ENCODE measurements around the gene ITGA5. TPM values are rescaled to one million over a fixed set of nuclear protein-coding genes. Genes with fewer than 3 reads are reported as not detected.

ITGA5 gene
- polyA plus RNA-seq, 1 donor (not counting 4 experiments of a cell fraction or from before 2014, with no cell fraction given) = 47.9 TPM

- Histone ChIP-seq H2AFZ (ENCODE audit: control insufficient read depth, low read length) (no peak overlapping the region), H3K9ac (ENCODE audit: control insufficient read depth, extremely low read depth, insufficient read depth, low read length) (peak overlapping the region; percentile 24), H3K27ac (ENCODE audit: control insufficient read depth, insufficient read depth, low read length) (no peak overlapping the region), H3K36me3 (ENCODE audit: control insufficient read depth in 2 of 2, extremely low read depth in 1 of 2, insufficient read depth in 2 of 2, low read length in 2 of 2) (peaks cover 68 to 74% of the 10 kb centered on the region in 2 experiments), H3K4me1 (ENCODE audit: control insufficient read depth, extremely low read depth, insufficient read depth, low read length) (peaks cover 37% of the 10 kb centered on the region), H3K79me2 (ENCODE audit: control insufficient read depth, insufficient read depth, low read length) (peaks cover 49% of the 10 kb centered on the region), H3K4me2 (ENCODE audit: control insufficient read depth, extremely low read depth, insufficient read depth, low read depth, low read length) (no peak overlapping the region), H3K27me3 (ENCODE audit: control insufficient read depth, extremely low read depth, insufficient read depth, low read length) (no peaks in the 10 kb centered on the region), H4K20me1 (ENCODE audit: control insufficient read depth, extremely low read depth, insufficient read depth, low read length) (peaks cover 22% of the 10 kb centered on the region), H3K4me3 (ENCODE audit: control insufficient read depth in 2 of 3, extremely low read depth in 1 of 3, insufficient read depth in 2 of 3, low read depth in 1 of 3, low read length in 3 of 3) (no peak overlapping the region), H3K9me1 (ENCODE audit: control insufficient read depth, extremely low read depth, insufficient read depth, low read length) (peaks cover 3% of the 10 kb centered on the region), H3K9me3 (ENCODE audit: control insufficient read depth, low read depth, low read length) (no peaks in the 10 kb centered on the region)
- no peak for TF ChIP-seq EZH2 (IDR thresholded peaks at IDR 0.05; ENCODE audit: low read length)
- TF ChIP-seq CTCF (optimal IDR thresholded peaks at IDR 0.05 in 1 of 3, IDR thresholded peaks at IDR 0.05 in 1 of 3, conservative IDR thresholded peaks at IDR 0.05 in 1 of 3; ENCODE audit: extremely low read depth in 1 of 3, insufficient read depth in 2 of 3, low read length in 3 of 3) = no peak
- DNase-seq (ENCODE audit: low read depth, low spot score) (no peak), FAIRE-seq (no peak)
- dilution Hi-C loops (cut with MboI; ENCODE audit: extremely low pct_ligation_motif_present, low sequenced_read_pairs) = no loop called here
Measured at GRCh38 chr12:54376596-54376995, 42.5 kb downstream of the ITGA5 start.

- H3K9me3 ChIP-seq (ENCODE audit: control insufficient read depth, low read depth, low read length) = no peaks in the 10 kb centered on the region
- peaks cover 3% of the 10 kb centered on the region for H3K9me1 ChIP-seq (ENCODE audit: control insufficient read depth, extremely low read depth, insufficient read depth, low read length)
- H3K79me2 ChIP-seq (ENCODE audit: control insufficient read depth, insufficient read depth, low read length) = peaks cover 39% of the 10 kb centered on the region
- H3K4me2 ChIP-seq (ENCODE audit: control insufficient read depth, extremely low read depth, insufficient read depth, low read depth, low read length) = no peak overlapping the region
- no peak overlapping the region for H3K9ac ChIP-seq (ENCODE audit: control insufficient read depth, extremely low read depth, insufficient read depth, low read length)
- no peak overlapping the region for H2AFZ ChIP-seq (ENCODE audit: control insufficient read depth, low read length)
- no peak overlapping the region for H3K27ac ChIP-seq (ENCODE audit: control insufficient read depth, insufficient read depth, low read length)
- H4K20me1 ChIP-seq (ENCODE audit: control insufficient read depth, extremely low read depth, insufficient read depth, low read length) = peaks cover 22% of the 10 kb centered on the region
- dilution Hi-C loops (cut with MboI; ENCODE audit: extremely low pct_ligation_motif_present, low sequenced_read_pairs) = no loop called here
- peaks cover 37% of the 10 kb centered on the region for H3K4me1 ChIP-seq (ENCODE audit: control insufficient read depth, extremely low read depth, insufficient read depth, low read length)
- H3K27me3 ChIP-seq (ENCODE audit: control insufficient read depth, extremely low read depth, insufficient read depth, low read length) = no peaks in the 10 kb centered on the region
- H3K4me3 ChIP-seq (ENCODE audit: control insufficient read depth in 2 of 3, extremely low read depth in 1 of 3, insufficient read depth in 2 of 3, low read depth in 1 of 3, low read length in 3 of 3) = no peak overlapping the region
- FAIRE-seq = no peak
- H3K36me3 ChIP-seq (ENCODE audit: control insufficient read depth in 2 of 2, extremely low read depth in 1 of 2, insufficient read depth in 2 of 2, low read length in 2 of 2) = peaks cover 68 to 79% of the 10 kb centered on the region in 2 experiments
- no peak for TF ChIP-seq EZH2 (IDR thresholded peaks at IDR 0.05; ENCODE audit: low read length)
- TF ChIP-seq CTCF (optimal IDR thresholded peaks at IDR 0.05 in 1 of 3, IDR thresholded peaks at IDR 0.05 in 1 of 3, conservative IDR thresholded peaks at IDR 0.05 in 1 of 3; ENCODE audit: extremely low read depth in 1 of 3, insufficient read depth in 2 of 3, low read length in 3 of 3) = no peak
- DNase-seq (ENCODE audit: low read depth, low spot score) = no peak
Measured at GRCh38 chr12:54375259-54375579, 43.8 kb downstream of the ITGA5 start.
